Calu3 (cell line): ENCODE data around the gene KCNT2. TPM values are rescaled to one million over a fixed set of nuclear protein-coding genes. Genes with fewer than 3 reads are reported as not detected.

Experiments used
- BruUV-seq: library from RNA; stranded (reverse); fragments of 400-500 nt; replicated peaks from 2 replicates; lab custom pipeline; 2021; lab: Mats Ljungman, UMichigan
- CTCF ChIA-PET: fragments of 300-600 bp; sonication (Branson Sonifier 250); formaldehyde crosslinking; loops from one replicate; lab custom pipeline; 2022; ENCODE audit warnings: antibody characterized with exemption; lab: Charles Lee
- DNase-seq: peaks from one replicate; pipeline ENCODE4 v3.0.0; 2022
- H3K27ac Mint-ChIP-seq: one replicate; pipeline ENCODE4 v1.8.0; 2022; ENCODE audit warnings: mixed read lengths; ENCODE audit not compliant: unreplicated experiment
- H3K27me3 Mint-ChIP-seq: one replicate; pipeline ENCODE4 v1.8.0; 2022; ENCODE audit warnings: mixed read lengths; ENCODE audit not compliant: unreplicated experiment
- H3K36me3 Mint-ChIP-seq: one replicate; pipeline ENCODE4 v1.8.0; 2022; ENCODE audit warnings: mild to moderate bottlenecking, moderate library complexity, mixed read lengths; ENCODE audit not compliant: insufficient read depth, unreplicated experiment
- H3K4me1 Mint-ChIP-seq: one replicate; pipeline ENCODE4 v1.8.0; 2022; ENCODE audit warnings: mild to moderate bottlenecking, low read depth, mixed read lengths; ENCODE audit not compliant: unreplicated experiment
- H3K4me3 Mint-ChIP-seq: one replicate; pipeline ENCODE4 v1.8.0; 2022; ENCODE audit warnings: mild to moderate bottlenecking, low read depth, moderate library complexity, mixed read lengths; ENCODE audit not compliant: unreplicated experiment
- H3K9me3 Mint-ChIP-seq: one replicate; pipeline ENCODE4 v1.8.0; 2022; ENCODE audit warnings: low read depth, mixed read lengths; ENCODE audit not compliant: unreplicated experiment
- CTCF ChIP-seq: fragments of 200-600 bp; IDR thresholded peaks from one replicate; pipeline ENCODE4 v1.8.0; 2022; ENCODE audit warnings: antibody characterized with exemption; ENCODE audit not compliant: unreplicated experiment
- intact Hi-C: fragments of 100-400 bp; cut with micrococcal nuclease; formaldehyde crosslinking; loops from one replicate; pipeline ENCODE4 v1.10.0; 2022; ENCODE audit not compliant: unreplicated experiment
- total RNA-seq: library from RNA; stranded (reverse); gene quantifications from 2 replicates; pipeline ENCODE4 v1.2.3, GENCODE V29; 2022

KCNT2 gene
- total RNA-seq, 1 experiment from 2014 or later, result 3.3 TPM

GRCh38 chr1:196361112-196361714 lies 247.0 kb downstream of the KCNT2 start:
- intact Hi-C loops, result no loop called here
- TF ChIP-seq CTCF, result no peak
- no peaks in the 10 kb centered on the region for H3K36me3 Mint-ChIP-seq
- DNase-seq, result no peak
- peaks cover 11% of the 10 kb centered on the region for H3K4me1 Mint-ChIP-seq
- no peak overlapping the region for H3K4me3 Mint-ChIP-seq
- CTCF ChIA-PET, result no interaction called here
- H3K9me3 Mint-ChIP-seq, result no peaks in the 10 kb centered on the region
- H3K27ac Mint-ChIP-seq, result no peak overlapping the region
- no peaks in the 10 kb centered on the region for H3K27me3 Mint-ChIP-seq
- no TSS peak for BruUV-seq

GRCh38 chr1:196357913-196358312 lies 250.3 kb downstream of the KCNT2 start:
- H3K9me3 Mint-ChIP-seq, result no peaks in the 10 kb centered on the region
- intact Hi-C loops, result loop anchor here (10.0 kb wide), 1 partner anchor 997 kb away; no protein-coding TSS in a partner anchor
- H3K27me3 Mint-ChIP-seq, result no peaks in the 10 kb centered on the region
- CTCF ChIA-PET, result interaction anchor here (3.2 kb wide), 1 partner anchor 303 kb away, joined by 27 read pairs; no protein-coding TSS in a partner anchor
- no peak for TF ChIP-seq CTCF
- no peaks in the 10 kb centered on the region for H3K36me3 Mint-ChIP-seq
- DNase-seq, result no peak
- H3K27ac Mint-ChIP-seq, result no peak overlapping the region
- no TSS peak for BruUV-seq
- H3K4me3 Mint-ChIP-seq, result no peak overlapping the region
- peaks cover 11% of the 10 kb centered on the region for H3K4me1 Mint-ChIP-seq

DNA sequence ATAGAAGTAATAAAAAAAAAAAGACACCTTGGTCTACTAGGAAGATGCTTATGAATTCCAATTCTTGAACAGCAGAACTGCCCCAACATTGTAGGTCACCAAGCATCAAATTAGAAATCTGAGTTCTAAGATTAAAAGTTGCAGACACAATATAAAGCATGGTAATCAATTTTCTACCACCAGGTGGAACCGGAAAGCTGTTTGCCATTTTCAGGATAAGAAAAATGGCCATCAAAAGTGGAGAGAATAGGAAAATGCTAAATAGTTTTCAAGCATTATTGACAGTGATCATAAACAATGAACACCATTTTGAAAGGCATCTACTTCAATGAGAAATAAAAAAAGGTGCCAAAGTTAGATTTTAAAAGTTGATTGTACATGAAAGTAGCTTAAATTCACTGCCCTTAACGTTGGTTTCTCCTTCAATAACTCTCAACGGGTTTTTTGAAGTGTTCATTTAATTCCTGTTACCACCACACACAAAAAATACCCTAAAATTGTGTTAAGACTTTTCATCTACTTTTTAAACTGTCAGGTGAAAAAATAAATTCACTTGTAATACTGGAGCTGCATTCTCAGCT lies 252.9 kb downstream of the KCNT2 start:
- no peaks in the 10 kb centered on the region for H3K4me1 Mint-ChIP-seq
- no peaks in the 10 kb centered on the region for H3K9me3 Mint-ChIP-seq
- no peaks in the 10 kb centered on the region for H3K27me3 Mint-ChIP-seq
- intact Hi-C loops, result loop anchor here (1.0 to 10.0 kb wide), 2 partner anchors 306 to 1000 kb away; no protein-coding TSS in a partner anchor
- no peak overlapping the region for H3K4me3 Mint-ChIP-seq
- CTCF ChIA-PET, result interaction anchor here (0.6 to 3.2 kb wide), 4 partner anchors 18 to 306 kb away, joined by 3 to 27 read pairs (median 3); no protein-coding TSS in a partner anchor
- no peak overlapping the region for H3K27ac Mint-ChIP-seq
- DNase-seq, result peak; percentile 16
- H3K36me3 Mint-ChIP-seq, result no peaks in the 10 kb centered on the region
- TF ChIP-seq CTCF, result peak; percentile 42
- no TSS peak for BruUV-seq

GRCh38 chr1:196344453-196344852 lies 263.8 kb downstream of the KCNT2 start:
- TF ChIP-seq CTCF, result no peak
- BruUV-seq, result no TSS peak
- Mint-ChIP-seq H3K4me1 (no peaks in the 10 kb centered on the region), H3K27ac (no peak overlapping the region), H3K9me3 (no peaks in the 10 kb centered on the region), H3K27me3 (no peaks in the 10 kb centered on the region), H3K4me3 (no peak overlapping the region), H3K36me3 (no peaks in the 10 kb centered on the region)
- DNase-seq, result no peak
- CTCF ChIA-PET, result no interaction called here
- intact Hi-C loops, result no loop called here
